ENCODE data around the gene EVC2. TPM values are rescaled to one million over a fixed set of nuclear protein-coding genes. Genes with fewer than 3 reads are reported as not detected.

The EVC2 gene
- total and polyA plus RNA-seq, 2 of the 4 experiments (the other 2 are of a cell fraction), result 2.7 to 5.9 TPM

DNA sequence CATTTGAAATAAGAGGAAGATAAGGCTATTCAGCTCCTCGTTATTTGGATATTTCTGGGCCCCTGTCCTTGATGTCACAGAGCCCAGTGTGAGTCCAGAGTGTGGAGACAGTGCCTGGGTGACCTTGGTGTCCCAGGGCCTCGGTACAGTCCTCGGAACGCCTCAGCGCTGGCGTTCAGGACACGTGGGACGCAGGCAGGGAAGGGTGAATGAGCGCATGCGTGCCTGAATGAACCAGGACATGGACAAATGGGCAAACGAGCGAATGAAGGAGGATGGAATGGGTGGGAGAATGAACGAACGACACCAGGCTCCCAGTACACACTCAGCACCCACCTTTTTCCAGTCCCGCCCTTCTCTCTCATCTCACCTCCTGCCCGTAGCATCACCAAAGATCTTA lies 46.8 kb upstream of the EVC2 start:
- ChIA-PET POLR2A (ENCODE audit: unreplicated experiment) (no interaction called here), CTCF (no interaction called here)
- in situ Hi-C loops (cut with MboI; ENCODE audit: low sequenced_read_pairs) (no loop called here), dilution Hi-C loops (cut with HindIII; ENCODE audit: low sequenced_read_pairs, unreplicated experiment) (no loop called here), intact Hi-C loops (cut with micrococcal nuclease) (no loop called here)
- peak overlapping the region; percentile 46; the same call in 1 of the 2 replicates for H3K4ac ChIP-seq (ENCODE audit: low read depth, low read length)
- peaks cover 12% of the 10 kb centered on the region for H4K20me1 ChIP-seq (ENCODE audit: insufficient read depth, low read length)
- peak overlapping the region in 1 of 2 experiments; percentile 17; a peak in 1 of 4 replicates for H4K8ac ChIP-seq (ENCODE audit: low read depth in 2 of 2, low read length in 2 of 2)
- no peak overlapping the region for H3K4me2 ChIP-seq (ENCODE audit: low read depth, low read length)
- H3K79me1 ChIP-seq (ENCODE audit: low read depth in 1 of 2, low read length in 2 of 2), result peaks cover 21 to 76% of the 10 kb centered on the region in 2 experiments
- H2BK15ac ChIP-seq (ENCODE audit: low read depth, low read length), result 0 out of 3 replicates have a peak overlapping the region, but pooled peaks have one; percentile 40
- no peak for DNase-seq
- peaks cover 45% of the 10 kb centered on the region for H3K9me1 ChIP-seq (ENCODE audit: insufficient read depth, low read length)
- no peak overlapping the region for H2BK5ac ChIP-seq (ENCODE audit: low read depth, low read length, poor library complexity, severe bottlenecking)
- peak overlapping the region; percentile 60 for H2AK9ac ChIP-seq (replicated peaks; ENCODE audit: low read depth, low read length, poor library complexity)
- H4K91ac ChIP-seq (ENCODE audit: insufficient read depth, low read depth, low read length), result no peak overlapping the region
- H3K27ac ChIP-seq (ENCODE audit: insufficient read depth, low read length), result no peak overlapping the region
- ATAC-seq (ENCODE audit: low read depth), result no peak
- no peak overlapping the region for H3K56ac ChIP-seq (ENCODE audit: extremely low read depth, insufficient read depth, low read length)
- 100% methylated on average over 1 of the region's 16 CpGs; no CpG with 5 or more reads in 1 of the 2 experiments for WGBS, 2 experiments (ENCODE audit: extremely low coverage in 2 of 2, insufficient read length in 1 of 2)
- no peak overlapping the region for H3K18ac ChIP-seq (ENCODE audit: low read depth, low read length)
- no peak overlapping the region for H4K5ac ChIP-seq (ENCODE audit: low read depth, low read length)
- no peak overlapping the region for H2BK20ac ChIP-seq (ENCODE audit: low read depth, low read length)
- peaks cover 60% of the 10 kb centered on the region for H3K36me3 ChIP-seq (ENCODE audit: control insufficient read depth, insufficient read depth, low read length)
- H3K4me3 ChIP-seq (ENCODE audit: insufficient read depth, low read depth, low read length), result no peak overlapping the region
- no TSS peak for BruUV-seq (replicated peaks)
- H3K14ac ChIP-seq (replicated peaks; ENCODE audit: low read depth, low read length), result no peak overlapping the region
- H2AFZ ChIP-seq (replicated peaks; ENCODE audit: low read length, poor library complexity), result no peak overlapping the region
- peak overlapping the region; percentile 62; the same call in 1 of the 2 replicates for H2BK120ac ChIP-seq (ENCODE audit: low read depth, low read length)
- H3K27me3 ChIP-seq (ENCODE audit: control insufficient read depth, insufficient read depth, low read length), result no peaks in the 10 kb centered on the region
- peaks cover 49% of the 10 kb centered on the region for H3K4me1 ChIP-seq (ENCODE audit: control insufficient read depth, insufficient read depth, low read length)
- no peak overlapping the region for H3K9ac ChIP-seq (ENCODE audit: low read depth, low read length)
- H2AK5ac ChIP-seq (ENCODE audit: low read depth, low read length), result peak overlapping the region; percentile 92
- TF ChIP-seq BHLHE40 (IDR thresholded peaks at IDR 0.05; ENCODE audit: low read depth, low read length) (no peak), SMC3 (IDR thresholded peaks at IDR 0.05; ENCODE audit: low read depth, low read length) (no peak), MAFK (IDR thresholded peaks at IDR 0.05; ENCODE audit: low read depth, low read length) (no peak), CHD1 (IDR thresholded peaks at IDR 0.05; ENCODE audit: low read depth, low read length) (no peak), ELK1 (IDR thresholded peaks at IDR 0.05; ENCODE audit: borderline replicate concordance, low read depth, low read length) (no peak), RAD21 (IDR thresholded peaks at IDR 0.05; ENCODE audit: low read length) (no peak), FOS (IDR thresholded peaks at IDR 0.05; ENCODE audit: low read depth, low read length) (no peak), MAZ (IDR thresholded peaks at IDR 0.05; ENCODE audit: borderline replicate concordance, low read depth, low read length) (no peak), MXI1 (IDR thresholded peaks at IDR 0.05; ENCODE audit: borderline replicate concordance, low read depth, low read length) (no peak), NFE2L2 (IDR thresholded peaks at IDR 0.05; ENCODE audit: low read depth, low read length) (no peak), CEBPB (IDR thresholded peaks at IDR 0.05; ENCODE audit: low read depth, low read length) (no peak), RCOR1 (IDR thresholded peaks at IDR 0.05; ENCODE audit: insufficient replicate concordance, low read length) (no peak)
- TF ChIP-seq, protein P1, sequence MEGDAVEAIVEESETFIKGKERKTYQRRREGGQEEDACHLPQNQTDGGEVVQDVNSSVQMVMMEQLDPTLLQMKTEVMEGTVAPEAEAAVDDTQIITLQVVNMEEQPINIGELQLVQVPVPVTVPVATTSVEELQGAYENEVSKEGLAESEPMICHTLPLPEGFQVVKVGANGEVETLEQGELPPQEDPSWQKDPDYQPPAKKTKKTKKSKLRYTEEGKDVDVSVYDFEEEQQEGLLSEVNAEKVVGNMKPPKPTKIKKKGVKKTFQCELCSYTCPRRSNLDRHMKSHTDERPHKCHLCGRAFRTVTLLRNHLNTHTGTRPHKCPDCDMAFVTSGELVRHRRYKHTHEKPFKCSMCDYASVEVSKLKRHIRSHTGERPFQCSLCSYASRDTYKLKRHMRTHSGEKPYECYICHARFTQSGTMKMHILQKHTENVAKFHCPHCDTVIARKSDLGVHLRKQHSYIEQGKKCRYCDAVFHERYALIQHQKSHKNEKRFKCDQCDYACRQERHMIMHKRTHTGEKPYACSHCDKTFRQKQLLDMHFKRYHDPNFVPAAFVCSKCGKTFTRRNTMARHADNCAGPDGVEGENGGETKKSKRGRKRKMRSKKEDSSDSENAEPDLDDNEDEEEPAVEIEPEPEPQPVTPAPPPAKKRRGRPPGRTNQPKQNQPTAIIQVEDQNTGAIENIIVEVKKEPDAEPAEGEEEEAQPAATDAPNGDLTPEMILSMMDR (conservative IDR thresholded peaks at IDR 0.05; ENCODE audit: low read depth, low read length), result no peak
- TF ChIP-seq, protein P2, sequence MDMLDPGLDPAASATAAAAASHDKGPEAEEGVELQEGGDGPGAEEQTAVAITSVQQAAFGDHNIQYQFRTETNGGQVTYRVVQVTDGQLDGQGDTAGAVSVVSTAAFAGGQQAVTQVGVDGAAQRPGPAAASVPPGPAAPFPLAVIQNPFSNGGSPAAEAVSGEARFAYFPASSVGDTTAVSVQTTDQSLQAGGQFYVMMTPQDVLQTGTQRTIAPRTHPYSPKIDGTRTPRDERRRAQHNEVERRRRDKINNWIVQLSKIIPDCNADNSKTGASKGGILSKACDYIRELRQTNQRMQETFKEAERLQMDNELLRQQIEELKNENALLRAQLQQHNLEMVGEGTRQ (IDR thresholded peaks at IDR 0.05; ENCODE audit: low read depth, low read length), result no peak
- no peak overlapping the region for H3K23ac ChIP-seq (ENCODE audit: low read depth, low read length)
- H3K9me3 ChIP-seq (ENCODE audit: control insufficient read depth, insufficient read depth, low read length), result no peaks in the 10 kb centered on the region

All from IMR-90 (cell line).